Hepatocyte (in vitro differentiated cells): ENCODE data around the gene FNBP1L.
"Not testable (repeated sequence)": the region's sequence is repeated elsewhere in the genome, so short reads cannot be mapped to it uniquely, and the experiment has no call there.

ENCODE experiments used
- EZH2phosphoT487 ChIP-seq: fragments of 200-600 bp; sonication (generic); IDR thresholded peaks from one replicate; pipeline ENCODE4 v1.6.1; 2018; ENCODE audit warnings: antibody characterized with exemption, mild to moderate bottlenecking, low read depth, moderate library complexity; ENCODE audit not compliant: unreplicated experiment, severe bottlenecking
- TF ChIP-seq, protein P1 (sequence below): fragments of 200-600 bp; sonication (generic); IDR thresholded peaks from 2 replicates; pipeline ENCODE4 v1.5.1; 2016; ENCODE audit warnings: antibody characterized with exemption, mild to moderate bottlenecking; ENCODE audit not compliant: poor library complexity

DNA sequence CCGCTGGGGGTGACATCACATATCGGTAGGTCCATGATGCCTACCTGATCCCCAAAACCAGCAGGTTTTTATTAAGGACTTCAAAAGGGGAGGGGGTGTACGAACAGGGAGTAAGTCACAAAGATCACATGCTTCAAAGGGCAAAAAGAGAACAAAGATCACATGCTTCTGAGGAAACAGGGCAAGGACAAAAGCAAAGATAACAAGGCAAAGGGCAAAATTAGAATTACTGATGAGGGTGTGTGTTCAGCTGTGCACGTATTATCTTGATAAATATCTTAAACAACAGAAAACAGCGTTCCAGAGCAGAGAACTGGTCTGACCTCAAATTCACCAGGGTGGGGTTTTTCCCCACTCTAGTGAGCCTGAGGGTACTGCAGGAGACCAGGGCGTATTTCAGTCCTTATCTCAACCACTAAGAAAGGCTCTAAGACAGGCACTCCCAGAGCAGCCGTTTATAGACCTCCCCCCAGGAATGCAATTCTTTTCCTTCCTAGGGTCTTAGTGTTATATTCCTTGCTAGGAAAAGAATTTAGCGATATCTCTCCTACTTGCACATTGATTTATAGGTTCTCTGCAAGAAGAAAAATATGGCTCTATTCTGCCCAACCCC, 31.3 kb downstream of the FNBP1L start:
- TF ChIP-seq, protein P1, sequence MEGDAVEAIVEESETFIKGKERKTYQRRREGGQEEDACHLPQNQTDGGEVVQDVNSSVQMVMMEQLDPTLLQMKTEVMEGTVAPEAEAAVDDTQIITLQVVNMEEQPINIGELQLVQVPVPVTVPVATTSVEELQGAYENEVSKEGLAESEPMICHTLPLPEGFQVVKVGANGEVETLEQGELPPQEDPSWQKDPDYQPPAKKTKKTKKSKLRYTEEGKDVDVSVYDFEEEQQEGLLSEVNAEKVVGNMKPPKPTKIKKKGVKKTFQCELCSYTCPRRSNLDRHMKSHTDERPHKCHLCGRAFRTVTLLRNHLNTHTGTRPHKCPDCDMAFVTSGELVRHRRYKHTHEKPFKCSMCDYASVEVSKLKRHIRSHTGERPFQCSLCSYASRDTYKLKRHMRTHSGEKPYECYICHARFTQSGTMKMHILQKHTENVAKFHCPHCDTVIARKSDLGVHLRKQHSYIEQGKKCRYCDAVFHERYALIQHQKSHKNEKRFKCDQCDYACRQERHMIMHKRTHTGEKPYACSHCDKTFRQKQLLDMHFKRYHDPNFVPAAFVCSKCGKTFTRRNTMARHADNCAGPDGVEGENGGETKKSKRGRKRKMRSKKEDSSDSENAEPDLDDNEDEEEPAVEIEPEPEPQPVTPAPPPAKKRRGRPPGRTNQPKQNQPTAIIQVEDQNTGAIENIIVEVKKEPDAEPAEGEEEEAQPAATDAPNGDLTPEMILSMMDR = not testable (repeated sequence)
- TF ChIP-seq EZH2phosphoT487 = not testable (repeated sequence)
